Measurements from ENCODE around the gene UMODL1.

DNA sequence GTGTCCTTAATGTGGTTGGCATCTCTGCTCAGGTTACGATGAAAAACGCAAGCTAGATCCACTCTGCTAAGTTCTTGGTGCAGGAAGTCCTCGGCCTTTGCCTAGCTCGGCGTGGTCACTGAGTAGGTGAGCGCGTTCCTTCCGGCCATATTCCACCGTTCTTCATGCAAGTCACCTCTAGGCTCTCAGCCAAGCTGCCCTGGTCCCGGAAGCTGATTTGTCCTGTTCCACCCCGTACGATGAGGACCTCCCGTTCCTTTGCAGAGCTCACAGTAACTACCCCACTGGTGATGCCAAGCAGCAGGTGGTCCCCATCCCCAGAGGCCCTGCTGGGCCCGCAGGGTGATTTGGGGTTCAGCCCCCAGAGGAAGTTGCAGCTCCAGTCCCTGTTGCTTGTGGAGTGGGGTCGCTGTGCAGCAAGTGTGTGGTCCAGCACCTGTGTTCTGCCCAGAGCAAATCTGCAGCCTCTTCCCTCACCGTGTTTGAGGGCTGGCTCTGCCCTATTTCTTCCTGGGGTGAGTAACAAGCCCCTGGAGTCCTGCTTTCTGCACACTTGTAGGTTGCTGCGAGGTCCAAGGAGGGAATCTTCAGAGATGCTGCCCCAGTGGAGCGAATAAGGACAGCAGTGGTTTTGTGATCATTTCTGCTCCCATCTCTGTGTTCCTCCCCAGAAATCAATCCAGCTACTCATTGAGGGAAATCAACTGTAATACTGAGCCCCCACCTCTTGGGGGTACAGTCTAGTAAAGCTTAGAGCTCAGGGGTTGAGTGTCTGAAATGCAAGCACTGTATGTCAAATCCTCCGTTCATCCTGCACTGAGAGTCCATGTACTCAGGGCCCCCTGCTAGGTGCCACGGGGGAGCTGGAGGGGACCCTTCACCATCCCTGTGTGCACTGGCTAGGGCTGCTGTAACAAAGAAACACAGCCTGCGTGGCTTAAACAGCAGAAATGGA, 2.3 kb downstream of the UMODL1 start:
- TF ChIP-seq, protein P1, sequence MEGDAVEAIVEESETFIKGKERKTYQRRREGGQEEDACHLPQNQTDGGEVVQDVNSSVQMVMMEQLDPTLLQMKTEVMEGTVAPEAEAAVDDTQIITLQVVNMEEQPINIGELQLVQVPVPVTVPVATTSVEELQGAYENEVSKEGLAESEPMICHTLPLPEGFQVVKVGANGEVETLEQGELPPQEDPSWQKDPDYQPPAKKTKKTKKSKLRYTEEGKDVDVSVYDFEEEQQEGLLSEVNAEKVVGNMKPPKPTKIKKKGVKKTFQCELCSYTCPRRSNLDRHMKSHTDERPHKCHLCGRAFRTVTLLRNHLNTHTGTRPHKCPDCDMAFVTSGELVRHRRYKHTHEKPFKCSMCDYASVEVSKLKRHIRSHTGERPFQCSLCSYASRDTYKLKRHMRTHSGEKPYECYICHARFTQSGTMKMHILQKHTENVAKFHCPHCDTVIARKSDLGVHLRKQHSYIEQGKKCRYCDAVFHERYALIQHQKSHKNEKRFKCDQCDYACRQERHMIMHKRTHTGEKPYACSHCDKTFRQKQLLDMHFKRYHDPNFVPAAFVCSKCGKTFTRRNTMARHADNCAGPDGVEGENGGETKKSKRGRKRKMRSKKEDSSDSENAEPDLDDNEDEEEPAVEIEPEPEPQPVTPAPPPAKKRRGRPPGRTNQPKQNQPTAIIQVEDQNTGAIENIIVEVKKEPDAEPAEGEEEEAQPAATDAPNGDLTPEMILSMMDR (IDR thresholded peaks at IDR 0.05; ENCODE audit: poor library complexity), result no peak
- TF ChIP-seq EZH2 (IDR thresholded peaks at IDR 0.05; ENCODE audit: borderline replicate concordance) (no peak), EZH2phosphoT487 (IDR thresholded peaks at IDR 0.05; ENCODE audit: low read depth, severe bottlenecking, unreplicated experiment) (no peak)
